ENCODE data around the gene CT45A8. TPM values are rescaled to one million over a fixed set of nuclear protein-coding genes. Genes with fewer than 3 reads are reported as not detected.
"Not testable (repeated sequence)": the region's sequence is repeated elsewhere in the genome, so short reads cannot be mapped to it uniquely, and the experiment has no call there.

CT45A8 gene
- total and polyA plus RNA-seq, 9 of the 15 experiments (the other 6 are each of a cell fraction or from before 2014, with no cell fraction given): 6.5 to 27.7 (median 9.6) TPM; not detected in 4

DNA sequence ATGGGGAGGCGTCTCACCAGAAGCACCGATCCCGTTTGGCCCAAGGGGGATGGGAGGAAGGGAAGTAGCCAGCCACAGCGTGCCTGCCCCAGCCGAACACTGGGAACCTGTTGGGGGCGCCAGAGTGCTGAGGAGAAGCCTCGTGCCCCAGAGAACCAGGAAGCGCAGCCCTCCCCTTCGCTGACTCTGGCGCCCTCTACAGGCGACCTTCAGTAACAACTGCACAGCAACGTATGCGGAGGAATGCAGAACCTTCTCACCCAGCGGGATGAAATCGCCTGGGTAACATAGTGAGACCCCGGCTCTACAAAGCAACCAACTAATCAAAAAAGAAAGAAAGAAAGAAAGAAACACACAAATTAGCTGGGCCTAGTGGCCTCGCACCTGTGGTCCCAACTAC lies 34.4 kb downstream of the CT45A8 start, which contains the start of gene CT45A2:
Gene CT45A2 (minus strand): TSS at position 101 of the 400 bp plus-strand sequence. CDS start 3,747 bp downstream, outside the sequence.
- H3K4me1 ChIP-seq (replicated peaks in 1 of 2; ENCODE audit: control insufficient read depth in 2 of 2, insufficient read depth in 2 of 2, low read length in 2 of 2); FAIRE-seq; H3K9me1 ChIP-seq (ENCODE audit: control insufficient read depth, insufficient read depth, low read length); H3K36me3 ChIP-seq (ENCODE audit: control insufficient read depth, insufficient read depth, low read length); H3K4me2 ChIP-seq (ENCODE audit: insufficient read depth, low read length); BruUV-seq (replicated peaks); H3K9ac ChIP-seq (ENCODE audit: insufficient read depth in 1 of 2, low read depth in 2 of 2, low read length in 2 of 2); H3K27ac ChIP-seq (ENCODE audit: extremely low read depth, low read depth, low read length); H3K9me3 ChIP-seq (replicated peaks; ENCODE audit: control insufficient read depth, insufficient read depth, low read depth, low read length); POLR2A ChIA-PET; H4K20me1 ChIP-seq (replicated peaks; ENCODE audit: control insufficient read depth, insufficient read depth, low read length); H2AFZ ChIP-seq (ENCODE audit: low read depth, low read length); in situ Hi-C loops (cut with MboI); CTCF ChIA-PET (ENCODE audit: low intra/inter-chr PET ratio); H3K27me3 ChIP-seq (ENCODE audit: control insufficient read depth in 2 of 2, insufficient read depth in 2 of 2, low read length in 2 of 2); H3K4me3 ChIP-seq; H3K79me2 ChIP-seq (ENCODE audit: control insufficient read depth, insufficient read depth, low read length); ATAC-seq; intact Hi-C loops (cut with micrococcal nuclease); DNase-seq (ENCODE audit: extremely low read depth in 1 of 4, low spot score in 3 of 4): not testable (repeated sequence)
- WGBS (ENCODE audit: insufficient coverage, low coverage, missing lambda C conversion rate): no CpG with 5 or more reads among the region's 17 CpGs

- POLR2A ChIA-PET: not testable (repeated sequence)
Measured at GRCh38 chrX:135802687-135803086, 51.7 kb downstream of the CT45A8 start, which contains the start of gene CT45A6. Gene CT45A6, minus strand, starts transcription at chrX:135802787. Its CDS starts 3,794 bp downstream, at chrX:135798993.

More at GRCh38 chrX:135802687-135803086, 51.7 kb downstream of the CT45A8 start, which contains the start of gene CT45A6:
- H3K36me3 ChIP-seq (ENCODE audit: control insufficient read depth, insufficient read depth, low read length); H3K4me3 ChIP-seq; H3K4me1 ChIP-seq (replicated peaks in 1 of 2; ENCODE audit: control insufficient read depth in 2 of 2, insufficient read depth in 2 of 2, low read length in 2 of 2); BruUV-seq (replicated peaks); FAIRE-seq; intact Hi-C loops (cut with micrococcal nuclease); H3K4me2 ChIP-seq (ENCODE audit: insufficient read depth, low read length); in situ Hi-C loops (cut with MboI); H3K27me3 ChIP-seq (ENCODE audit: control insufficient read depth in 2 of 2, insufficient read depth in 2 of 2, low read length in 2 of 2); CTCF ChIA-PET (ENCODE audit: low intra/inter-chr PET ratio); ATAC-seq; DNase-seq (ENCODE audit: extremely low read depth in 1 of 4, low spot score in 3 of 4); H4K20me1 ChIP-seq (replicated peaks; ENCODE audit: control insufficient read depth, insufficient read depth, low read length); H3K79me2 ChIP-seq (ENCODE audit: control insufficient read depth, insufficient read depth, low read length); H3K9me3 ChIP-seq (replicated peaks; ENCODE audit: control insufficient read depth, insufficient read depth, low read depth, low read length); H3K9me1 ChIP-seq (ENCODE audit: control insufficient read depth, insufficient read depth, low read length); H2AFZ ChIP-seq (ENCODE audit: low read depth, low read length); H3K27ac ChIP-seq (ENCODE audit: extremely low read depth, low read depth, low read length); H3K9ac ChIP-seq (ENCODE audit: insufficient read depth in 1 of 2, low read depth in 2 of 2, low read length in 2 of 2): not testable (repeated sequence)
- no CpG with 5 or more reads among the region's 16 CpGs for WGBS (ENCODE audit: insufficient coverage, low coverage, missing lambda C conversion rate)

Other genes with a start within 250 kb of the CT45A8 start
Only the 7 nearest of the 11 such genes appear.
- 8.4 and 13.0 TPM in 2 replicates for gene CT45A5, start 69.0 kb downstream of the CT45A8 start, total RNA-seq (2014; rRNA removed)
- gene CT45A5, start 69.0 kb downstream of the CT45A8 start, total RNA-seq (2014; rRNA removed; fragmentation: Illumina TruSeq; extraction: Trizol): 6.7 and 8.5 TPM in 2 replicates
- 4.1 and 5.2 TPM in 2 replicates for gene CT45A5, start 69.0 kb downstream of the CT45A8 start, total RNA-seq (2015; rRNA removed; fragmentation: Illumina TruSeq; extraction: Trizol)
- gene CT45A5, start 69.0 kb downstream of the CT45A8 start, total RNA-seq (2021): 8.8 and 9.4 TPM in 2 replicates
- gene CT45A5, start 69.0 kb downstream of the CT45A8 start, polyA plus RNA-seq (2011; rRNA removed): 5.4 and 6.7 TPM in 2 replicates
- 3.8 and 4.8 TPM in 2 replicates for gene CT45A5, start 69.0 kb downstream of the CT45A8 start, polyA plus RNA-seq (2014; fragmentation: Illumina TruSeq; extraction: Trizol)
- gene CT45A5, start 69.0 kb downstream of the CT45A8 start, polyA plus RNA-seq (2014; fragmentation: Nextera tagmentation; extraction: Ambion mirVana): 1 to 10 TPM; 3.9 to 4.6 TPM
- 4.5 and 5.6 TPM in 2 replicates for gene CT45A5, start 69.0 kb downstream of the CT45A8 start, polyA plus RNA-seq (2014; rRNA removed)
- not detected in 2 replicates for gene CT45A6, start 51.8 kb downstream of the CT45A8 start, total RNA-seq (2014; rRNA removed)
- gene CT45A6, start 51.8 kb downstream of the CT45A8 start, total RNA-seq (2014; rRNA removed; fragmentation: Illumina TruSeq; extraction: Trizol): not detected in 2 replicates
- not detected in 2 replicates for gene CT45A6, start 51.8 kb downstream of the CT45A8 start, total RNA-seq (2015; rRNA removed; fragmentation: Illumina TruSeq; extraction: Trizol)
- gene CT45A6, start 51.8 kb downstream of the CT45A8 start, total RNA-seq (2021): not detected in 2 replicates
- not detected in 2 replicates for gene CT45A6, start 51.8 kb downstream of the CT45A8 start, polyA plus RNA-seq (2011; rRNA removed)
- gene CT45A6, start 51.8 kb downstream of the CT45A8 start, polyA plus RNA-seq (2014; fragmentation: Illumina TruSeq; extraction: Trizol): not detected in 2 replicates
- not detected for gene CT45A6, start 51.8 kb downstream of the CT45A8 start, polyA plus RNA-seq (2014; fragmentation: Nextera tagmentation; extraction: Ambion mirVana)
- not detected in 2 replicates for gene CT45A6, start 51.8 kb downstream of the CT45A8 start, polyA plus RNA-seq (2014; rRNA removed)
- gene CT45A2, start 34.5 kb downstream of the CT45A8 start, total RNA-seq (2014; rRNA removed): 4.7 and 10.2 TPM in 2 replicates
- 34.3 and 35.3 TPM in 2 replicates for gene CT45A2, start 34.5 kb downstream of the CT45A8 start, total RNA-seq (2014; rRNA removed; fragmentation: Illumina TruSeq; extraction: Trizol)
- gene CT45A2, start 34.5 kb downstream of the CT45A8 start, total RNA-seq (2015; rRNA removed; fragmentation: Illumina TruSeq; extraction: Trizol): 19.2 and 21.4 TPM in 2 replicates
- 7.6 and 8.1 TPM in 2 replicates for gene CT45A2, start 34.5 kb downstream of the CT45A8 start, total RNA-seq (2021)
- 11.1 and 21.5 TPM in 2 replicates for gene CT45A2, start 34.5 kb downstream of the CT45A8 start, polyA plus RNA-seq (2011; rRNA removed)
- gene CT45A2, start 34.5 kb downstream of the CT45A8 start, polyA plus RNA-seq (2014; fragmentation: Illumina TruSeq; extraction: Trizol): 8.6 and 13.3 TPM in 2 replicates
- 10 to 100 TPM in 1 of 2 experiments, 1 to 10 TPM in 1; 9.7 to 12.5 TPM for gene CT45A2, start 34.5 kb downstream of the CT45A8 start, polyA plus RNA-seq (2014; fragmentation: Nextera tagmentation; extraction: Ambion mirVana)
- 14.0 and 15.0 TPM in 2 replicates for gene CT45A2, start 34.5 kb downstream of the CT45A8 start, polyA plus RNA-seq (2014; rRNA removed)
- not detected in 2 replicates for gene CT45A7, start 17.3 kb downstream of the CT45A8 start, total RNA-seq (2014; rRNA removed)
- not detected in 2 replicates for gene CT45A7, start 17.3 kb downstream of the CT45A8 start, total RNA-seq (2014; rRNA removed; fragmentation: Illumina TruSeq; extraction: Trizol)
- gene CT45A7, start 17.3 kb downstream of the CT45A8 start, total RNA-seq (2015; rRNA removed; fragmentation: Illumina TruSeq; extraction: Trizol): not detected in 2 replicates
- gene CT45A7, start 17.3 kb downstream of the CT45A8 start, total RNA-seq (2021): 0.44 TPM in 1 of 2 replicates, not detected in the other
- not detected in 2 replicates for gene CT45A7, start 17.3 kb downstream of the CT45A8 start, polyA plus RNA-seq (2011; rRNA removed)
- not detected in 2 replicates for gene CT45A7, start 17.3 kb downstream of the CT45A8 start, polyA plus RNA-seq (2014; fragmentation: Illumina TruSeq; extraction: Trizol)
- not detected for gene CT45A7, start 17.3 kb downstream of the CT45A8 start, polyA plus RNA-seq (2014; fragmentation: Nextera tagmentation; extraction: Ambion mirVana)
- not detected in 2 replicates for gene CT45A7, start 17.3 kb downstream of the CT45A8 start, polyA plus RNA-seq (2014; rRNA removed)
- gene CT45A9, start 17.3 kb upstream of the CT45A8 start, total RNA-seq (2014; rRNA removed): 6.6 and 9.8 TPM in 2 replicates
- 6.5 and 6.7 TPM in 2 replicates for gene CT45A9, start 17.3 kb upstream of the CT45A8 start, total RNA-seq (2014; rRNA removed; fragmentation: Illumina TruSeq; extraction: Trizol)
- gene CT45A9, start 17.3 kb upstream of the CT45A8 start, total RNA-seq (2015; rRNA removed; fragmentation: Illumina TruSeq; extraction: Trizol): not detected in 2 replicates
- gene CT45A9, start 17.3 kb upstream of the CT45A8 start, total RNA-seq (2021): 27.7 and 30.0 TPM in 2 replicates
- gene CT45A9, start 17.3 kb upstream of the CT45A8 start, polyA plus RNA-seq (2011; rRNA removed): not detected in 2 replicates
- not detected in 2 replicates for gene CT45A9, start 17.3 kb upstream of the CT45A8 start, polyA plus RNA-seq (2014; fragmentation: Illumina TruSeq; extraction: Trizol)
- 10 to 100 TPM in 1 of 2 experiments, 1 to 10 TPM in 1; 9.6 to 10.9 TPM for gene CT45A9, start 17.3 kb upstream of the CT45A8 start, polyA plus RNA-seq (2014; fragmentation: Nextera tagmentation; extraction: Ambion mirVana)
- gene CT45A9, start 17.3 kb upstream of the CT45A8 start, polyA plus RNA-seq (2014; rRNA removed): not detected in 2 replicates
- 75.2 and 78.1 TPM in 2 replicates for gene CT45A10, start 38.9 kb upstream of the CT45A8 start, total RNA-seq (2014; rRNA removed)
- gene CT45A10, start 38.9 kb upstream of the CT45A8 start, total RNA-seq (2014; rRNA removed; fragmentation: Illumina TruSeq; extraction: Trizol): 175 and 188 TPM in 2 replicates
- gene CT45A10, start 38.9 kb upstream of the CT45A8 start, total RNA-seq (2015; rRNA removed; fragmentation: Illumina TruSeq; extraction: Trizol): 102 and 109 TPM in 2 replicates
- gene CT45A10, start 38.9 kb upstream of the CT45A8 start, total RNA-seq (2021): 107 and 108 TPM in 2 replicates
- gene CT45A10, start 38.9 kb upstream of the CT45A8 start, polyA plus RNA-seq (2011; rRNA removed): 60.7 and 80.9 TPM in 2 replicates
- 79.4 and 91.9 TPM in 2 replicates for gene CT45A10, start 38.9 kb upstream of the CT45A8 start, polyA plus RNA-seq (2014; fragmentation: Illumina TruSeq; extraction: Trizol)
- gene CT45A10, start 38.9 kb upstream of the CT45A8 start, polyA plus RNA-seq (2014; fragmentation: Nextera tagmentation; extraction: Ambion mirVana): 100 to 1,000 TPM; 114 to 118 TPM
- 70.2 and 83.0 TPM in 2 replicates for gene CT45A10, start 38.9 kb upstream of the CT45A8 start, polyA plus RNA-seq (2014; rRNA removed)
- gene SAGE1, start 39.2 kb upstream of the CT45A8 start, total RNA-seq (2014; rRNA removed): 18.3 and 21.2 TPM in 2 replicates
- 28.6 and 31.6 TPM in 2 replicates for gene SAGE1, start 39.2 kb upstream of the CT45A8 start, total RNA-seq (2014; rRNA removed; fragmentation: Illumina TruSeq; extraction: Trizol)
- 27.2 and 29.7 TPM in 2 replicates for gene SAGE1, start 39.2 kb upstream of the CT45A8 start, total RNA-seq (2015; rRNA removed; fragmentation: Illumina TruSeq; extraction: Trizol)
- gene SAGE1, start 39.2 kb upstream of the CT45A8 start, total RNA-seq (2021): 22.8 and 22.9 TPM in 2 replicates
- gene SAGE1, start 39.2 kb upstream of the CT45A8 start, polyA plus RNA-seq (2011; rRNA removed): 74.7 and 79.2 TPM in 2 replicates
- gene SAGE1, start 39.2 kb upstream of the CT45A8 start, polyA plus RNA-seq (2014; fragmentation: Illumina TruSeq; extraction: Trizol): 28.9 and 32.5 TPM in 2 replicates
- 10 to 100 TPM; 14.6 to 29.3 TPM for gene SAGE1, start 39.2 kb upstream of the CT45A8 start, polyA plus RNA-seq (2014; fragmentation: Nextera tagmentation; extraction: Ambion mirVana)
- 35.6 and 35.9 TPM in 2 replicates for gene SAGE1, start 39.2 kb upstream of the CT45A8 start, polyA plus RNA-seq (2014; rRNA removed)